ENCODE data around the gene DAO.

DNA sequence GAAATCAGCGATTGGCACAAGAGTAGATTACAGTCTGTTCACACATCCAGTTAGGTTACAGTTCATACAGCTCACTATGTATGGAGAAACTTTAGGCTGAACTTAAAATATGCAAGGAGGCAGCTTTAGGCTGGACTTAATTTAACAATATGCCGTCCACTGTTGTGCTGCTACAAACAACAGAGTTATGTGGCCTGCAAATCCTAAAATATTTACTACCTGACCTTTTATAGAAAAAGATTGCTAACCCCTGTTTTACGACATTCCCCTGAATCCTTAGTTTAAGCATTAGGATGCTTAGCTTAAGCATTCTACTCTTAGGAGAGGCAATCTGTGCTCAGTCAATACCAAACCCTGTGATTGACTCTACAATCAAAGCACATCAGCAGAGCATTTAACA lies 50.9 kb downstream of the DAO start:
- TF ChIP-seq, protein P1, sequence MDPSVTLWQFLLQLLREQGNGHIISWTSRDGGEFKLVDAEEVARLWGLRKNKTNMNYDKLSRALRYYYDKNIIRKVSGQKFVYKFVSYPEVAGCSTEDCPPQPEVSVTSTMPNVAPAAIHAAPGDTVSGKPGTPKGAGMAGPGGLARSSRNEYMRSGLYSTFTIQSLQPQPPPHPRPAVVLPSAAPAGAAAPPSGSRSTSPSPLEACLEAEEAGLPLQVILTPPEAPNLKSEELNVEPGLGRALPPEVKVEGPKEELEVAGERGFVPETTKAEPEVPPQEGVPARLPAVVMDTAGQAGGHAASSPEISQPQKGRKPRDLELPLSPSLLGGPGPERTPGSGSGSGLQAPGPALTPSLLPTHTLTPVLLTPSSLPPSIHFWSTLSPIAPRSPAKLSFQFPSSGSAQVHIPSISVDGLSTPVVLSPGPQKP (IDR thresholded peaks at IDR 0.05; ENCODE audit: borderline replicate concordance, low read depth, low read length) = no peak
- no peak for TF ChIP-seq RCOR1 (IDR thresholded peaks at IDR 0.05; ENCODE audit: insufficient replicate concordance, low read length)

All from IMR-90 (cell line).